Activated CD4-positive, alpha-beta T cell treated with anti-CD3 and anti-CD28 coated beads, Interleukin-2, amount 10 ng/mL, durations not matched to agents 24 days and 14 days (primary cell): ENCODE data around the gene CPEB3. TPM values are rescaled to one million over a fixed set of nuclear protein-coding genes. Genes with fewer than 3 reads are reported as not detected.

Experiments
- DNase-seq: peaks from one replicate; pipeline ENCODE4 v3.0.0; 2022
- H3K27ac Mint-ChIP-seq: one replicate; pipeline ENCODE4 v1.8.0; 2022; ENCODE audit warnings: mild to moderate bottlenecking, mixed read lengths
- H3K27me3 Mint-ChIP-seq: one replicate; pipeline ENCODE4 v1.8.0; 2022; ENCODE audit warnings: mixed read lengths
- H3K36me3 Mint-ChIP-seq: one replicate; pipeline ENCODE4 v1.8.0; 2022; ENCODE audit warnings: low read depth, mild to moderate bottlenecking, mixed read lengths
- H3K4me1 Mint-ChIP-seq: one replicate; pipeline ENCODE4 v1.8.0; 2021; ENCODE audit warnings: mixed read lengths
- H3K4me3 Mint-ChIP-seq: one replicate; pipeline ENCODE4 v1.8.0; 2022; ENCODE audit warnings: mild to moderate bottlenecking, moderate library complexity, mixed read lengths
- H3K9me3 Mint-ChIP-seq: one replicate; pipeline ENCODE4 v1.8.0; 2021; ENCODE audit warnings: mixed read lengths
- intact Hi-C: fragments of 100-400 bp; cut with micrococcal nuclease; formaldehyde crosslinking; loops from one replicate; pipeline ENCODE4 v1.15.1; 2023
- total RNA-seq: library from RNA; stranded (reverse); gene quantifications from 2 replicates; pipeline ENCODE4 v1.2.3, GENCODE V29; 2022

Gene CPEB3
- total RNA-seq, 1 donor from 2014 or later, result 2.2 TPM

DNA sequence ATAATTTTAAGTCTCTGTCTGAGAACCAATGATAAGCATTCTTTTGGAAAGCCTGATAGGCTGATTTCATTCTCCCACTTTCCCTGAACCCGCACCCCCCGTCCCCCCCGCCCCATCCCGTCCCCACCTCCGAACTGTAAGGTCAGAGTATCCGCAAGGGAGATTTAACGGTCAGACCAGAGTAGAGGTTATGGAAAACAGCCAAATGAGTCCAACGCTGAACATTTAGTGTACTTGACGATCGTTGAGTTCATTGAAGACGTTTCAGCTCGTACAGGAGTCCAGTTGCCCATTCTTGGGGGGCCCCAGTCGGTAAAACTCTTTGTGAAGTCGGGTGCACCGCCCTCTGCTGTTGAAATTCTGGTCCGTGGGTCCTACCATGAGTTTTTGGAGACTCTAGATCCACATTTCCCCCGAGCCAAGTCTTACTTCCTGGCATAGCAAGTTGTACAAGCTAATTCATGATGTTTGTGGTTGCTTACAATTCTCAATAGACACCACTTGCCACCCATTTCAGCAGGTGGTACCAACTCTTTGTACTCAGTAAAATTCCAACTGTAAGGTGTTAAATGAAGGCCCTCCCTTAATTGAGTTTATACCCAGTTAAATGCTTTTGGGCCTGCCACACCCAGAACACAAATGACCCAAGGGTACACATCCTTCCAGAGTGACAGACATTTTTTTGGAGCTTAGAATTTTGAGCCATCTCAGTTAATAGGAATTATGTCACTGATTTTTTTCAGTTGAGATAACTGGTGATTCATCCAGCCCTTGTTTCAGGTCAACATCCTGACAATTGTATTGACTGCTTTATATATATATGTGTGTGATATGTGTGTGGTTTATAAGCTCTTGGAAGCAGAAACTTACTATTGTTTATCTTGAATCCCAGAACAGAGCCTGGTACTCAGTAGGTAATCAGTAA is 1.3 kb upstream of the CPEB3 start:
- H3K4me3 Mint-ChIP-seq, result peak overlapping the region; percentile 93
- no peaks in the 10 kb centered on the region for H3K9me3 Mint-ChIP-seq
- peak; percentile 86 for DNase-seq
- peak overlapping the region; percentile 85 for H3K27ac Mint-ChIP-seq
- H3K36me3 Mint-ChIP-seq, result peaks cover 10% of the 10 kb centered on the region
- intact Hi-C loops, result loop anchor here (1.0 to 10.0 kb wide), 8 partner anchors 52 to 495 kb away; partner anchors contain the start of genes BTAF1 and IDE
- H3K4me1 Mint-ChIP-seq, result peaks cover 24% of the 10 kb centered on the region
- no peaks in the 10 kb centered on the region for H3K27me3 Mint-ChIP-seq

- Mint-ChIP-seq H3K4me3 (peak overlapping the region; percentile 93), H3K4me1 (peaks cover 24% of the 10 kb centered on the region), H3K36me3 (peaks cover 10% of the 10 kb centered on the region), H3K9me3 (no peaks in the 10 kb centered on the region), H3K27me3 (no peaks in the 10 kb centered on the region), H3K27ac (peak overlapping the region; percentile 85)
- intact Hi-C loops, result loop anchor here (1.0 to 10.0 kb wide), 7 partner anchors 51 to 495 kb away; partner anchors contain the start of genes BTAF1 and IDE
- DNase-seq, result no peak
Measured at GRCh38 chr10:92291616-92291865, 663 bp upstream of the CPEB3 start.

- intact Hi-C loops, result loop anchor here (2.0 to 10.0 kb wide), 4 partner anchors 188 to 493 kb away; partner anchors contain the start of genes BTAF1 and IDE
- H3K4me3 Mint-ChIP-seq, result peak overlapping the region; percentile 93
- no peaks in the 10 kb centered on the region for H3K27me3 Mint-ChIP-seq
- H3K9me3 Mint-ChIP-seq, result no peaks in the 10 kb centered on the region
- H3K27ac Mint-ChIP-seq, result peak overlapping the region; percentile 85
- no peak for DNase-seq
- peaks cover 14% of the 10 kb centered on the region for H3K36me3 Mint-ChIP-seq
- H3K4me1 Mint-ChIP-seq, result peaks cover 26% of the 10 kb centered on the region
Measured at GRCh38 chr10:92290076-92290836, 622 bp downstream of the CPEB3 start.

DNA sequence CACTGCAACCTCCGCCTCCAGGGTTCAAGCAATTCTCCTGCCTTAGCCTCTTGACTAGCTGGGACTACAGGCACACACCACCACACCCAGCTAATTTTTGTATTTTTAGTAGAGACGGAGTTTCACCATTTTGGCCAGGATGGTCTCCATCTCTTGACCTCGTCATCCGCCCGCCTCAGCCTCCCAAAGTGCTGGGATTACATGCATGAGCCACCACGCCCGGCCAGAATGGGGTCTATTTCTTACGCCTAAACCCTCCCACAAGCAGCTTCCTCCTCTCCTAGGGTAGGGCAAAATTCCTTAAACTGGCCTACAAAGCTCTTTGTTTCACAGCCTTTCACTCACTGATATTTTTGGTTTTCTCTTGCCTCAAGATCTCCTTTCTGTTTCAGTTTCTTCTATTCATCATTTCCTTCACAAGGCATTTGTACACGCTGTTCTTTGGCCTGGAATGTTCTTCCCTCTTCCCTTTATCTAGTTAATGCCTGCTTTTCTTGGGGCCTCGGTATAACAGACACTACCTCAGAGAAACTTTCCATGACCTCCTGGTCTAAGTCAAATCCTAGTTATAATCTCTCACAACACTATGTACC is 6.7 kb downstream of the CPEB3 start:
- intact Hi-C loops, result loop anchor here (2.0 kb wide), 1 partner anchor 17 kb away; no protein-coding TSS in a partner anchor
- peak overlapping the region; percentile 76 for H3K27ac Mint-ChIP-seq
- H3K9me3 Mint-ChIP-seq, result no peaks in the 10 kb centered on the region
- H3K27me3 Mint-ChIP-seq, result no peaks in the 10 kb centered on the region
- DNase-seq, result peak; percentile 61
- peaks cover 11% of the 10 kb centered on the region for H3K36me3 Mint-ChIP-seq
- peak overlapping the region; percentile 55 for H3K4me3 Mint-ChIP-seq
- peaks cover 21% of the 10 kb centered on the region for H3K4me1 Mint-ChIP-seq

GRCh38 chr10:92278996-92279696 is 11.7 kb downstream of the CPEB3 start:
- intact Hi-C loops, result no loop called here
- Mint-ChIP-seq H3K36me3 (peaks cover 11% of the 10 kb centered on the region), H3K9me3 (no peaks in the 10 kb centered on the region), H3K27me3 (no peaks in the 10 kb centered on the region), H3K27ac (no peak overlapping the region), H3K4me3 (no peak overlapping the region), H3K4me1 (peaks cover 8% of the 10 kb centered on the region)
- no peak for DNase-seq

DNA sequence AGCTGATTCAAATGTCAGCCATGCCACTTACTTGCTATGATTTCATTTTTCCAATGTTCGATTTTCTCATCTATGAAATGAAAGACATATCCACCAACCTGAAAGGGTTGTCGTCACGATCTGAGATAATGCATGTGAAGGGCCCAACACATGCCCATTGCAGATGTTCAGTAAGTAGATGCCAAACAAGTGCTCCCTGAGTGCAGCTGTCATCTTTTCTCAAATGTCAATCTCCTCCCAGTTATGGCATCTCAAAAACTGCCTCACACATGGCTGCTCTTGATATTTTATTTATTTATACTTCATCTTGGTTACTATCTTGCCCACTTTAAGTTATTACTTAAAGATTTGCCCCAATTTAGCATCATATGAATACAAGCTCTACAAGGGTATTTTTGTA is 16.8 kb downstream of the CPEB3 start:
- intact Hi-C loops, result no loop called here

DNA sequence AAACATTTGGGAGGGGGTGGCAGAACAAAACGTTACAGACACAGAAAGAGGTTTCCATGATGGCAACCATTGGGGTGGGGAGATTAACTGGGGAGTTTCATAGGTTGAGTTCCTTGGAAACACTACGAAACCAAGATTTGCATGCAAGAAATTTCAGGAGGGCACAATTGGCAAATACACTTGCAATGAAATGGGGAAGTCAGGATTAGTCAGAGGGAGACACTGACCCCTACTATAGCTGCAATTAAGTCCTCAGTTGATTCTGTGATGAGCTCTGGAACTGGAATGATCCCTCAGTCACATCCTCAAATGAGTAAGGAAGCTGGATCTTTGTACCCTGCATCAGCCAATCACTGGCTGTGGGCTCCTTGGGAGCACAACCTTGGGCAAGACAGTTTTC is 22.1 kb downstream of the CPEB3 start:
- H3K36me3 Mint-ChIP-seq, result peaks cover 4% of the 10 kb centered on the region
- peaks cover 11% of the 10 kb centered on the region for H3K4me1 Mint-ChIP-seq
- DNase-seq, result no peak
- intact Hi-C loops, result no loop called here
- H3K4me3 Mint-ChIP-seq, result no peak overlapping the region
- no peaks in the 10 kb centered on the region for H3K27me3 Mint-ChIP-seq
- H3K9me3 Mint-ChIP-seq, result no peaks in the 10 kb centered on the region
- no peak overlapping the region for H3K27ac Mint-ChIP-seq

More for the DNA sequence above, 16.8 kb downstream of the CPEB3 start:
- H3K27ac Mint-ChIP-seq, result no peak overlapping the region
- no peaks in the 10 kb centered on the region for H3K27me3 Mint-ChIP-seq
- H3K36me3 Mint-ChIP-seq, result peaks cover 8% of the 10 kb centered on the region
- no peaks in the 10 kb centered on the region for H3K4me1 Mint-ChIP-seq
- no peak for DNase-seq
- no peak overlapping the region for H3K4me3 Mint-ChIP-seq
- no peaks in the 10 kb centered on the region for H3K9me3 Mint-ChIP-seq

DNA sequence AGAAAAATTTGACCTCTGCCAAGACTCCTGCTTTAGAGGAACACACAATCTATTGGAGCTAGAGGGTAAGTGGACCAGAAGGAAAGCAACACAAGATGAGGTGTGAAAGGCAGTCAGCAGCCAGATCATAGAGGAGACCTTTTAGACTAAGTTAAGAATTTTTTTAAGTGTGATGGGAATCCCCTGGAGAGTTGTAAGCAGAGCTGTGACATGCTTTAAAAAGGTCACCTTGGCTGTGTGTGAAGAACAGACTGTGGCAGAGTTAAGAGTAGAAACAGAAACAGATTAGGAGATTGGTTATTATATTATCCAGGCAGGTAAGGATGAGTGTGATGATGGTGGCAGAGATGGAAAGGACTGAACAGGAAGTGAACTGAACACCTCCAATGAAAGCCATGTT is 23.5 kb downstream of the CPEB3 start:
- H3K4me3 Mint-ChIP-seq, result no peak overlapping the region
- peaks cover 4% of the 10 kb centered on the region for H3K36me3 Mint-ChIP-seq
- DNase-seq, result no peak
- no peaks in the 10 kb centered on the region for H3K27me3 Mint-ChIP-seq
- H3K27ac Mint-ChIP-seq, result no peak overlapping the region
- H3K4me1 Mint-ChIP-seq, result peaks cover 11% of the 10 kb centered on the region
- intact Hi-C loops, result loop anchor here (2.0 kb wide), 1 partner anchor 17 kb away; no protein-coding TSS in a partner anchor
- no peaks in the 10 kb centered on the region for H3K9me3 Mint-ChIP-seq

DNA sequence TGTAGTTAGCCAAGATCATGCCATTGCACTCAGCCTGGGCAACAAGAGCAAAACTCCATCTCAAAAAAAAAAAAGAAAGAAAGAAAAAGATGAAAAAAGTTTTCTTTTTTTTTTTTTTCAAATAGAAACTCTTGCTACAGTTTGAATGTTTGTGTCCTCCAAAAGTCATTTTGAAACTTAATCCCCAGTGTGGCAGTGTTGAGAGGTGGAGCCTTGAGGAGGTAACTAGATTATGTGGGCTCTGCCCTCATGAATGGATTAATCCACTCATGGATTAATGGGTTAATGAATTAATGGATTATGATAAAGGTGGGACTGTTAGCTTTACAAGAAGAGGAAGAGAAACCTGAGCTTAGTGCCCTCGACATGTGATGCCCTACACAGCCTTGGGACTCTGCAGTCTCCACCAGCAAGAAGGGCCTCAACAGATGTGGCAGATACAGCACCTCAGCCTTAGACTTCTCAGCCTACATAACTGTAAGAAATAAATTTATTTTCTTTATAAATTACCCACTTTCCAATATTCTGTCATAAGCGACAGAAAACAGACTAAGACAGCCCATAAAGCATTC is 25.1 kb downstream of the CPEB3 start:
- no peak overlapping the region for H3K27ac Mint-ChIP-seq

DNA sequence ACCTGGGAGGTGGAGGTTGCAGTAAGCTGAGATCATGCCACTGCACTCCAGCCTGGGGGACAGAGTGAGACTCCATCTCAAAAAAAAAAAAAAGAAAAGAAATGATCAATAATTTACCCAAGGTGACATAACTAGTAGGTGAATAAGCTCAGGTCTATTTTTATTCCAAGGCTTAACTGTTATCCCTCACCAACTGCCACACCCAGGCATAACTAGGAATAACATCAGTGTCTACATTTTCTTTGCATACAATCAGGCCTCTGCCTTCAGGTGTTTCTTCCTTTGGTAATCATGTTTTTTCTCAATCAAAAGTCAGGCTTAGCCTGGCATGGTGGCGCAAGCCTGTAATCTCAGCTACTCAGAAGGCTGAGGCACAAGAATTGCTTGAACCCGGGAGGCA is 26.6 kb downstream of the CPEB3 start:
- Mint-ChIP-seq H3K4me1 (peaks cover 11% of the 10 kb centered on the region), H3K36me3 (peaks cover 4% of the 10 kb centered on the region), H3K27me3 (no peaks in the 10 kb centered on the region), H3K27ac (no peak overlapping the region), H3K9me3 (no peaks in the 10 kb centered on the region), H3K4me3 (no peak overlapping the region)
- no peak for DNase-seq
- intact Hi-C loops, result no loop called here

More for the DNA sequence above, 25.1 kb downstream of the CPEB3 start:
- Mint-ChIP-seq H3K4me3 (no peak overlapping the region), H3K36me3 (peaks cover 4% of the 10 kb centered on the region), H3K27me3 (no peaks in the 10 kb centered on the region), H3K9me3 (no peaks in the 10 kb centered on the region), H3K4me1 (peaks cover 11% of the 10 kb centered on the region)
- no peak for DNase-seq
- intact Hi-C loops, result loop anchor here (2.0 kb wide), 1 partner anchor 19 kb away; no protein-coding TSS in a partner anchor

GRCh38 chr10:92263396-92263795 is 27.5 kb downstream of the CPEB3 start:
- no peak for DNase-seq
- Mint-ChIP-seq H3K27me3 (no peaks in the 10 kb centered on the region), H3K27ac (no peak overlapping the region), H3K4me1 (peaks cover 11% of the 10 kb centered on the region), H3K4me3 (no peak overlapping the region), H3K9me3 (no peaks in the 10 kb centered on the region), H3K36me3 (peaks cover 4% of the 10 kb centered on the region)
- intact Hi-C loops, result no loop called here

GRCh38 chr10:92248566-92248965 is 42.3 kb downstream of the CPEB3 start:
- Mint-ChIP-seq H3K27me3 (no peaks in the 10 kb centered on the region), H3K36me3 (no peaks in the 10 kb centered on the region), H3K4me1 (no peaks in the 10 kb centered on the region), H3K9me3 (no peaks in the 10 kb centered on the region), H3K27ac (no peak overlapping the region), H3K4me3 (no peak overlapping the region)
- intact Hi-C loops, result no loop called here
- no peak for DNase-seq

DNA sequence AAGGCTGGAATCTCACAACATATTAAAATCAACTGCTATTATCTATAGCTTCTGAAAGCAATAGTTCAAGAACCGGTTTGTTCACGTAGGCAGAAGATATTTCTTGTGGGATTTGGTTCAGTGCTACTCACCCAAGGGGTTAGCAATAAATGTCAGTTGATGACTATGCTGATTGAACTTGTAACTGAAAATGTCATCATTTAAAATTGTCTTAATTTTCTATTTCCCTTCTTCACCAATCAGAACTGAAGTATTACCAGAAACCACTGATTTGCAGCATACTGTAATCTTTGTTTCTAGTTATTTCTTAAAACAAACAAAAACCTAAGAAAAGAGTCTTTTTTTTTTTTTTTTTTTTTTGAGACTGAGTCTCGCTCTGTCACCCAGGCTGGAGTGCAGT is 46.1 kb downstream of the CPEB3 start:
- DNase-seq, result no peak
- no peaks in the 10 kb centered on the region for H3K9me3 Mint-ChIP-seq
- peaks cover 10% of the 10 kb centered on the region for H3K27me3 Mint-ChIP-seq
- intact Hi-C loops, result no loop called here
- peaks cover 17% of the 10 kb centered on the region for H3K4me1 Mint-ChIP-seq
- no peak overlapping the region for H3K4me3 Mint-ChIP-seq
- peaks cover under 1% of the 10 kb centered on the region for H3K36me3 Mint-ChIP-seq
- no peak overlapping the region for H3K27ac Mint-ChIP-seq
